Mesodermal cell (in vitro differentiated cells): ENCODE measurements around the gene KDM2B. TPM values are rescaled to one million over a fixed set of nuclear protein-coding genes. Genes with fewer than 3 reads are reported as not detected.

Experiments used
- H3K27ac ChIP-seq: 2 replicates; pipeline ENCODE4 v1.7.0; 2013; ENCODE audit warnings: mild to moderate bottlenecking, low read depth, low read length, moderate library complexity; ENCODE audit not compliant: severe bottlenecking
- H3K36me3 ChIP-seq: 2 replicates; pipeline ENCODE4 v1.7.1; 2013; ENCODE audit warnings: mild to moderate bottlenecking, low read length, moderate library complexity; ENCODE audit not compliant: control insufficient read depth, insufficient read depth
- H3K4me1 ChIP-seq: one replicate; pipeline ENCODE4 v1.7.1; 2013; ENCODE audit warnings: mild to moderate bottlenecking, low read length; ENCODE audit not compliant: insufficient read depth, control insufficient read depth, poor library complexity, severe bottlenecking
- H3K4me3 ChIP-seq: 2 replicates; pipeline ENCODE4 v1.7.0; 2013; ENCODE audit warnings: low read length, control low read depth, mild to moderate bottlenecking; ENCODE audit not compliant: insufficient read depth, poor library complexity, severe bottlenecking; ENCODE audit errors: extremely low read depth
- H3K9me3 ChIP-seq: 2 replicates; pipeline ENCODE4 v1.7.1; 2013; ENCODE audit warnings: mild to moderate bottlenecking, low read length, moderate library complexity; ENCODE audit not compliant: control insufficient read depth
- WGBS, 2 experiments: methylation state at CpG; one replicate each; pipeline ENCODE4 v1.1.5; 2013; ENCODE audit warnings: missing lambda C conversion rate in 2 of 2; ENCODE audit not compliant: insufficient coverage in 2 of 2; 5-methylcytosine and 5-hydroxymethylcytosine counted together
- polyA plus RNA-seq, 2 experiments: library from polyadenylated mRNA; stranded (reverse); fragments of 50-300 nt; gene quantifications; one replicate each; pipeline ENCODE4 v1.2.3, GENCODE V29; 2013

KDM2B gene
- polyA plus RNA-seq (2013, experiment 1 of 2), result 52.8 TPM
- polyA plus RNA-seq (2013, experiment 2 of 2), result 50.4 TPM

GRCh38 chr12:121580959-121581685 lies at the start of gene KDM2B:
Gene KDM2B (minus strand): TSS chr12:121581023. CDS start chr12:121580911, 112 bp downstream.
- WGBS, 2 experiments, result 1% methylated on average over 19 to 21 of the region's 23 CpGs
- Histone ChIP-seq H3K4me3 (peak within 1 kb of the TSS; percentile 70), H3K9me3 (no peaks in the 10 kb centered on the region), H3K4me1 (peaks cover 30% of the 10 kb centered on the region), H3K36me3 (peaks cover under 1% of the 10 kb centered on the region), H3K27ac (peak within 1 kb of the TSS; percentile 95)

GRCh38 chr12:121628536-121628935 lies 47.7 kb upstream of the KDM2B start:
- peaks cover 12% of the 10 kb centered on the region for H3K36me3 ChIP-seq
- no peaks in the 10 kb centered on the region for H3K9me3 ChIP-seq
- peaks cover 52% of the 10 kb centered on the region for H3K4me1 ChIP-seq
- H3K4me3 ChIP-seq, result peak overlapping the region; percentile 68
- WGBS, 2 experiments, result 96 to 98% methylated on average over 3 to 5 of the region's 5 CpGs
- H3K27ac ChIP-seq, result no peak overlapping the region

- H3K36me3 ChIP-seq, result peaks cover 12% of the 10 kb centered on the region
- peaks cover 48% of the 10 kb centered on the region for H3K4me1 ChIP-seq
- H3K9me3 ChIP-seq, result no peaks in the 10 kb centered on the region
- H3K4me3 ChIP-seq, result peak overlapping the region; percentile 68
- 57 to 59% methylated on average over 6 to 7 of the region's 8 CpGs for WGBS, 2 experiments
- H3K27ac ChIP-seq, result peak overlapping the region; percentile 36
These were observed 47.2 kb upstream of the KDM2B start for GRCh38 chr12:121628037-121628436.

- H3K27ac ChIP-seq, result peak overlapping the region; percentile 82
- WGBS, 2 experiments, result 0 to 1% methylated on average over 36 to 50 of the region's 53 CpGs
- H3K36me3 ChIP-seq, result peaks cover 12% of the 10 kb centered on the region
- H3K4me1 ChIP-seq, result peaks cover 39% of the 10 kb centered on the region
- peak overlapping the region; percentile 68 for H3K4me3 ChIP-seq
- no peaks in the 10 kb centered on the region for H3K9me3 ChIP-seq
These were observed 46.2 kb upstream of the KDM2B start for GRCh38 chr12:121626853-121627640.

- Histone ChIP-seq H3K4me3 (peak within 1 kb of the TSS; percentile 68), H3K9me3 (no peaks in the 10 kb centered on the region), H3K27ac (peak within 1 kb of the TSS; percentile 82), H3K36me3 (peaks cover 7% of the 10 kb centered on the region), H3K4me1 (peaks cover 34% of the 10 kb centered on the region)
- WGBS, 2 experiments, result 2 to 3% methylated on average over 68 to 80 of the region's 92 CpGs
These were observed 45.4 kb upstream of the KDM2B start, which contains the start of gene ORAI1 for GRCh38 chr12:121626087-121626852. Gene ORAI1 (plus strand): TSS chr12:121626530.

GRCh38 chr12:121620333-121620891 lies 39.6 kb upstream of the KDM2B start:
- Histone ChIP-seq H3K9me3 (no peaks in the 10 kb centered on the region), H3K36me3 (no peaks in the 10 kb centered on the region), H3K4me1 (peaks cover 15% of the 10 kb centered on the region), H3K27ac (peak overlapping the region; percentile 72), H3K4me3 (no peak overlapping the region)
- 54 to 65% methylated on average over 5 to 7 of the region's 8 CpGs for WGBS, 2 experiments

- peaks cover 9% of the 10 kb centered on the region for H3K4me1 ChIP-seq
- no peaks in the 10 kb centered on the region for H3K9me3 ChIP-seq
- H3K27ac ChIP-seq, result no peak overlapping the region
- no peaks in the 10 kb centered on the region for H3K36me3 ChIP-seq
- no peak overlapping the region for H3K4me3 ChIP-seq
- 87 to 93% methylated on average over 2 of the region's 5 CpGs for WGBS, 2 experiments
These were observed 37.9 kb upstream of the KDM2B start for GRCh38 chr12:121618659-121619233.

GRCh38 chr12:121614872-121615467 lies 34.1 kb upstream of the KDM2B start:
- Histone ChIP-seq H3K36me3 (no peaks in the 10 kb centered on the region), H3K4me1 (peaks cover 10% of the 10 kb centered on the region), H3K4me3 (no peak overlapping the region), H3K9me3 (no peaks in the 10 kb centered on the region), H3K27ac (no peak overlapping the region)
- WGBS, 2 experiments, result 92 to 100% methylated on average over 2 to 4 of the region's 9 CpGs

GRCh38 chr12:121613462-121613861 lies 32.6 kb upstream of the KDM2B start:
- 97 to 98% methylated on average over 5 of the region's 7 CpGs for WGBS, 2 experiments
- Histone ChIP-seq H3K4me1 (peaks cover 8% of the 10 kb centered on the region), H3K4me3 (no peak overlapping the region), H3K9me3 (no peaks in the 10 kb centered on the region), H3K36me3 (no peaks in the 10 kb centered on the region), H3K27ac (no peak overlapping the region)
